ENCODE measurements around the gene RAI1.

Gene RAI1

DNA sequence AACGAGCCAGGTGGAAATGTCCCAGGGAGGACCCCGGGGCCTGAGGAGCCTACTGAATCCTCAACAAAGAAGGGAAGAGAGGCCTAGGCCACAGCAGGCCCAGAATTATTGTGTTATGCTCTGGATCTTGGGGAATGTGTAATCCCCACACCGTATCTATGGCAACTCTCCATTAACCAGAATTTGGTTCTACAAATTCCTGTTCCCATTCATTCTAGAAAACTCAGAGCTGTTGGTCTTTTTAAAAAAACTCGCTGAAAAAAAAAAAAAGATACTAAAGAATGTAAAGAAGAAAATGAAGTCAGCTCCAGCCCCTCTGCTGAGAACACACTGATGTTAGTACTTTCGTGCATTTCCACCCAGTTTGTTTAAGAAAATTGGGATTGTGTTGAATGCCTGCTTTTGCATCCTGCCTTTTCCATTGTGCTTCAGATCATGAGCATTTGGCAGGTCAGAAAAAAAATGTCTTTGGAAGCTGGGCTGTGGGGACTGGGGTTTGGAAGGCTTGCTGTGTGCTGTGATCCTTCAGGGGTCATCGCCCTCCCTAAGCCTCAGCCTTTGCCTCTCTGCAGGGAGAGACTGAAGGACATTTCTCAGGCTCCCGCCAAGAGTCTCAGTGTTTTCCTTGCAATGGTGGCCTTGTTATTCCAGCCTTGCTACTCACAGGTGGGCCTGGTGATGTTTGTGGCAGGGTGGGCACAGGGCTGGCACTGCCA lies 86.1 kb downstream of the RAI1 start:
- no peak for DNase-seq

DNA sequence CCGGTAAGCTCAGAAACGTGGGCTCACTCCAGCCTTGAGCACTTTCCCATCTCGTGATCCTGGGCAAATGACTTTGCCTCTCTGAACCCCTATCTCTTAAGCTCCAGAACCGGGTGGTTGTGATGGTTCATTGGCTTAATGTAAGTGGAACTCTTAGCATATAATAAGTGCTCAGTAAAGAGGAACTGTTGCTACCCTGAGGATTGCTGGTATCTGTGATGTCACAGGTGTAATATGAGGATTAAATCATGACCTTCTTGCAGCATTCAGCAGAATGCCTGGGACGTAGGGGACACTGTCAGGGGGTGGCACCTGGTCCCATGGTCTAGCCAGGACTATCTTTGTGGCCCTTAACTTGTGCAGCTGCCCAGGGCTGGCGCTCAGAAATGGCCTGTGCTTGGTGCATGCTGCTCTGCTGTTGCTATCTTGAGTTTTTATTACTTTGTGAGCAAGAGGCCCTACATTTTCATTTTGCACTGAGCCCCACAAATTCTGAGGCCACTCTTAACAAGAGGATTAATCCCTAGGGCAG lies 86.7 kb downstream of the RAI1 start:
- no peak for DNase-seq

DNA sequence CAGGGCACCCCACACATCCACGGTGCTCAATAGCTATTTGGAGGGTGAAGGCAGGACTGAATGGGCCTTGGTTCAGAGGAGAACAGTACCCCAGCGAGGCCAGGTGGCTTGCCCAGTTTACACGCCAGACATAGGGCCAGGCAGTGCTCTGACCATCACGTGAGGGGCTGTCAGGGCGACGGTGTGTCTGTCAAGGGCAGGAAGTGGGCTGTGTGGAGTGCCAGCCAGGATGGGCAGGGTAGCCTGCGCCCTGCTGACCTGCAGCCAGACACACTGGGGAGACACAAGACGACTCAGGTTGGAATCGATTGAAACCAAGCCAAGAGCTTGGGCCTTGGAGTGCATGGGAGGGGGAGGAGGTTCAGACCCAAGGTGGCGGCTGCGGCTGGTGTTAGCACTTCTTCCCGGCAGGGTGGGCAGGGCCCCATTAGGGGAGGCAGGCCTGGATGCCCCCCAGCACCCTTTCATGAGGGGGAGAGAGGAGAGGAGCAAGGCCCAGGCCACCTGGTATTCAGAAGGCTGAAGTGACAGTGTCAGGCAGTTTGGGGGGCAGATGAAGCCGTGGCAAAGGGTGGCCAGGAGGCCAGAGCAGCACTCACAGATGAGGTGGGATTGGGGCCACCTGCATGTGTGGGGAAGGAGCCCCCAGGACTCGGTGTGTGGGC lies 87.3 kb downstream of the RAI1 start:
- no peak for DNase-seq

DNA sequence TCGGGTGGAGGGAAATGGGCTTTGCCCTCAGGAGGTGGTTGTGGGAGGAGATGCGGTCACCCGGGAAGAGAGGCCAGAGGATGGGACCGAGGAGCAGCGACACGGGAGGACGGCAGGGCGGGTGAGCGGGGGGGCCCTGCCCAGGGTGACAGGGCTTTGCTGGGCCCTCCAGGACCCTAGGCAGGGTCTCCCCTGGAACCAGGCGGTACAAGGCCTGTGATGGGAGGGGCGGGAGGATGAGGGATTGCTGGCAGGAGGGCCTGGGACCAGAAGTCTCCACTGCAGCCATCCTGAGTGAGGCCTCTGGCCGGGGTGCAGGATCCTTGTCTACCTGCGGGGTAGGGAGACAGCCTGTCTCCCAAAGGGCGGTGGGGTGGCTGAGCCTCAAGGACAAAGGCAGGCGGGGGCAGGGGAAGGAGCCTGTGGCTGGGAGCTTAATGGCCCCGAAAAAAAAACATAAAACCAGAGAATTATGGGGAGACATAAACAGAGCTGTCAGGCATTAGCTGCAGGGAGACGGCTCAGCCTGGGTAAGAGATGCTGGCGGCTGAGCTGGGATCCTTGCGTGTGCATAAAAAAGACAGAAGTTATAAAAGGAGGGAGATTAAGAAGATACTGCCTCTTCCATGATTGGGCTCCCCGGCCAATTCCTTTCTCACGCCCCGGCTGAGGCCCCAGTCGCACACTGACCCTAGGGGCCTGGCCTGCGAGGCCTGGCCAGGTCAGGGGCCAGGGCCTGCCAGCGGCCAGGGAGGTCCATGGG lies 88.8 kb downstream of the RAI1 start:
- DNase-seq, result peak; percentile 61

DNA sequence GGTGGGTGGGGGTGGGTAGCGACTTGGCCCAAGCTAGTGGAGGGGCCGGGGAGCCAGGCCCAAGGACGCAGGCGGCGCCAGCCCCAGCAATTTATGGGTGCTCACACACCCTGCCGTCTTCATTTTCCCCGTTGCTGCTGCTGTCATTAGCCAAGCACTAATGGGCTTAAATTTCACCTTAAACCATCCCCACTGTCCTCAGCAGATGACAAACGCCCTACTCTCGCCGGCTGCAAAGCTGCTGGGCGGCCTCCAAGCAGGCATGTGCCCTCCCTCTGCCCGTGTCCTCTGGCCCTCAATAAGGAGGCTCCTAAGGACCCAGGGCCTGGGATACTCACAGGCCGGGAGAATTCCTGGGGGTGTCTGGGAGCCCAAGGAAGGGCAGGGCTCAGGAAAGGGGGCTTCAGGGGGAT lies 89.4 kb downstream of the RAI1 start:
- no peak for DNase-seq

DNA sequence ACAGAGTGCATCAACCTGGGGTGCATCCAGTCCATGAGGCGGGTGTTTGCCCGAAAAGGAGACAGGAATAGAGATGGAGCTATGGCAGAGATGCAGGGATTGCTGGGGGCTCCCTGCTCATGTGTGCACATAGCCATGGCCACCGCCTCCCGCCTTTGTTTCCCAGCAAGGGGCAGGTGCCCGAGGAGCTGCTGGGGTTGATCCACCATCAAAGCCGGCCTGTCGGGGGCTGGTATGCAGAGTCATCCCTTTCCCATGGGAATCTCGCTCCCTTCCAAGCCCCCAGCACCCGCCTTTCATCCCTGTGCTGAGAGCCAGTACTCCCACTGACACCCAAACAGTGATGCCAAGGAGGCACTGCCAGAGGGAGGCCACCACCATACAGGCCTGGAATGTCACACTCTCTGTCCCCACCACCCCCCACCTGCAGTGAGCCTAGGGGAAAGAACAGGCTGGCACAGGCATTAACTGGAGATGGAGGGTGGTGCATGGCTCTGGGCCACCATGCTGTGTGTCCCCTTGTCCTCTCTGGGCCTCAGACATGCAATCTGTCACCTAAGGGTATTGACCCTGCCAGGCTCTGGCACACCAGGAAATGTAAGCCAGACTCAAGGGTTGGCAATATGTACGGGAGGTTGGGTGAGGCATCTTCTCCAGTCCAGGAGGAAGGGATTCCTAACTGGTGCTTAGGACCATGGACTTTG lies 90.4 kb downstream of the RAI1 start:
- DNase-seq, result no peak

DNA sequence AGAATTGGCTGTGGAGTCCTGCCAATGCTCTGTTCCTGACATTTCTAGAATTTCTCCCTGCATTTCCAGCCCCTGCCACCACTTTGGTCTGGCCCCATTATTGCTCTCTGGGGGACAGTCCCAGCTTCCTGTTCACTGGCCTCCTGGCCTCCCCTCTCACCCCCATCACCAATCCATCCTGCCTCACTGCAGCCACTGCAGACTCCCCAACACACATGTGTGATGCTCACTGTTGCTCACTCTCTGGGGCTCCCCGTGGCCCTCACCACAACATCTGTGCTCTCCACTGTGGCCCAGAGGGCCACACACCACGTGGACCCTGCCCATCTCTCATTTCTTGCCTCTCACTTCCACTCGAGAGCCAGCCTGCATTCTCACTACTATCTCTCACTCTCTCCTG lies 91.0 kb downstream of the RAI1 start:
- no peak for DNase-seq

DNA sequence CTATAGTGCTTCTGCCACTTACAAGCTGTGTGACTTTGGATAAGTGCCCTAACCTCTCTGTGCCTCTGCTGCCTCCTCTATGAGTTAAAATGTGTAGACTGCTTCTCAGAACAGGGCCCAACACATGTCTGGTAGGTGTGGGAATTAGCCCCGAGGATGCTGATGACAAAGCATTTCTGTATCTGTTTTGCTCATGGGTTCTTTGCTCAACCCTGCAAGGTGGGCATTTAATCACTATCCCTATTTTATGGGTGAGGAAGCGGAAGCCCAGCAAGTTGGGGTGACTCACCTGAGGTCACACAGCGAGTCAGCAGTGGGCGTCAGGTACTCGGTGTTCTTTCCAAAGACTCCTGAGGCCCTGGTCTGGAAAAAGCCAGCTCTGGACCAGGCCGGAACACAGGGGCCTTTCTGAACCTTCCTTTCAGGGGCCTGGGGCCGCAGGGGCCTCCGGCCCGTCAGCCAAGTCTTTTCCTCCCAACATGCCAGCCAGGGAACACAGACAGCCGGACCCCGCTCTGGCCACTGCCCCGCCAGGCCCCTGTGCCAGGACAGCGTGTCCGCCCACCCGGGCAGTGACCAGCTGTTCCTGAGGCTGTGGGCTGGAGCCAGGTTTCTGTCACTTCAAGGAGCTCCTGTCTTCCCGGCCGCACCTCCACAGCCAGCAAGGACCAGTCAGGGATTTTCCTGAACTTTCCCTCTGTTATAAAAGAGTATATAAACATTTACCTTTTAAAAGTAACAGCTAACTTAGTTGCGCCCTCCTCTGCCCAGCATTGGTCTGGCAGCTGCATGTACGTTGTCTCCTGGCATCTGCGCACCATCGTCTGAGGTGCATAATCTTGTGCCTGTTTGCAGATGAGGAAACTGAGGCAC lies 93.0 kb downstream of the RAI1 start:
- DNase-seq, result no peak

DNA sequence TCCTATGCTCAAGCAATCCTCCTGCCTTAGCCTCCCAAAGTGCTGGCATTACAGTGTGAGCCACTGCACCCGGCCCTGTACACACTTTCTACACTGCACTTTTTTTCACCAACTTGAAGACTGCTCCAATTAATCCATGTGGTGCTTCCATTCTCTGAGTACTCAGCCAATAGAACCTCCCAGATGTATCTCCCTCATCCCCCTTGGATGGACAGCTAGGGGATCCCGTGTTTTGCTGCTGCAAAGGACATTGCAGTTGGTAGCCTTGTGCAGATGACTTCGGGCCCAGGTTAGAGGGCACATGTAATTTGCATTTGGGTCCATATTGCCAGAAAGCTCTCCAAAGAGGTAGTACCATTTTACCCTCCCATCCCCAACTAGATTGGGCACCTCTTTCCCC lies 95.6 kb downstream of the RAI1 start:
- DNase-seq, result no peak

DNA sequence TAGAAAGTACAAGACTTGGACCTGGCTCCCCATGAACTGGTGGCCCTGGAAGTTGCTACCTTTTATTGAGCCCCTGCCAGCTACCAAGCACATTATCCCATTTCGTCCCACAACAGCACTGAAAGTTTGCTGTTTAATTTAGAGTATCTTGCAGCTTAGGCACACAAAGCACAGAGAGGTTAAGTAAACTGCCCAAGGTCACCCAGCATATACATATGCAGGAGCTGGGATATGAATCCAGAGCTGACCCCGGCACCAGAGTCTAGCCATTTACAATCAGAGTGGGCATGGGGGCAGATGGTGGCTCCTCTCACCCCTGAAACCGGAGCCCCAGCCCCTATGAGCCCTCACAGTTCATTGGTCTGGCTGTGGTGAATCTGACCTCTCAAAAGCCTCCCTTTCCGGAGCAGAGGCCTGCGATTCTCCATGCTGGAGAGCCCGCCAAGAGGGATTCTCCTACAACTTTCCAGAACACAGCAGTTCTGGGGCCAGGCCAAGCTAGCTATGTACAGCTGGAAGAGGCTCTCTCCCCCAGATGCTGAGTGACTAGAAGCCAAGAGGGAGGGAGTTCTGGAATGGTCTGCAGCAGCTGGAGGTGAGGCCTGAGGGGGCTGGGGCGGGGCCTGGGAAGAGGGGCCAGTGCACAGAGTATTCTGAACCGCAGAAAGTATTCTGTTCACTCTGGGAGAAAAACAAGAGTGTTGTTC lies 97.2 kb downstream of the RAI1 start:
- DNase-seq, result no peak

DNA sequence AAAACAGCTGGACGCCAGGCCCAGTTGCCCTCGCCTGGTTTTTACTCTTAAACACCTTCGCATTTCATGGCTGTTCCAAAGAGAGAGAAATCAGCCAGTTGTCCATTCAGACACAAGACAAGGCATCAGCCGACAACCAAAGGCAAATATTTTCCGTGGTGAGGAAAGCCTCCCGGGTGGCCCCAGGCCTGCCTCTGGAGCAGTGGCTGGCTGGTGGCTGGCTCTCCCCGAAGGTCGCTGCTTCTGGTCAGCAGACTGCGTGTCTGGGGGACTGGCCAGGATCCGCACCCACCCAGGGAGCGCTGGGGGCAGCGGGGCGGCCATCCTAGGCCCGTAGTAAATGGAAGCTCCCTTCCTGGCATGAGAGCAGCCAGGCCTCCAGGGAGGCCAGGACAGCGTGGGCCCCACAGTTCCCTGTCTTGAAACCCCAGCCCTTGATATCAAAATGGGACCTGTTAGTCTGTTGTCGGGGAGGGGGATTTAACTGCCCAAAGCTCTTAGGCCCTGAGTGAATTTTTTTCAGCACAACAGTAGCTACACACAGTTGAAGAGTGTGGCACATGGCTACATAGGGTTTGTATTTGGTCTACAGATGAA lies 97.9 kb downstream of the RAI1 start:
- no peak for DNase-seq

DNA sequence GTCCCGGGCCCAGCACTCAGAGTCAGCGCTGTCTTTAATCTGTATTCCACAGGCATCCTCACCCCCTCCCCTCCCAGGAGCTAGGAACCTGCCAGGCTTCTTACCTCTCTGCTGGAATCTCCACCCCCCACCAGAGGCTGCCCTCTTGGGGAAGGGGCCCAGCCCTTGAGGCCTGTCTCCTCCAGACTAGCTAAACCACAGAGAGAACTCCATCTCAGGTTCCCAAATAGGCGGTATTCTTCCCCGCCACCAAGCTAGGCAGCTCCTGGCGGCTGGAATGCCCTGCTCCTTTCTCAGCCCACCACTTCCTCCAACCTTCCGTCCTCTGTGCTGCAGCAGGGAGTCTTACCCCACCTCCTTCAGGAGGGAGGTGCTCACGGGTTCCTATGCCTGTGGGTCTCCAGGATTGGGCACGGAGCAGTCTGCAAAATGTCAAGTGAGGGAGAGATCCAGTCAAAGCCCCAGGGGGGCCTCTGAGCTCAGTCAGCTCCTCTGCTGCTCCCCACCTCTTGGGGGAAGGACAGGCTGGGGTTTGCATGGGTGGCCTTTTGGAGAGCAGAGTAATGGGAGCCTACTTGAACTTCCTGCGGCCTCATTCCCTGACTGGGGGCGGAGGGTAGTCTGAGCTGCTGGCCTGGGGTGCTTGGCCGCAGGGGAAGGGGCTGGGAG lies 99.8 kb downstream of the RAI1 start:
- DNase-seq, result peak; percentile 70

DNA sequence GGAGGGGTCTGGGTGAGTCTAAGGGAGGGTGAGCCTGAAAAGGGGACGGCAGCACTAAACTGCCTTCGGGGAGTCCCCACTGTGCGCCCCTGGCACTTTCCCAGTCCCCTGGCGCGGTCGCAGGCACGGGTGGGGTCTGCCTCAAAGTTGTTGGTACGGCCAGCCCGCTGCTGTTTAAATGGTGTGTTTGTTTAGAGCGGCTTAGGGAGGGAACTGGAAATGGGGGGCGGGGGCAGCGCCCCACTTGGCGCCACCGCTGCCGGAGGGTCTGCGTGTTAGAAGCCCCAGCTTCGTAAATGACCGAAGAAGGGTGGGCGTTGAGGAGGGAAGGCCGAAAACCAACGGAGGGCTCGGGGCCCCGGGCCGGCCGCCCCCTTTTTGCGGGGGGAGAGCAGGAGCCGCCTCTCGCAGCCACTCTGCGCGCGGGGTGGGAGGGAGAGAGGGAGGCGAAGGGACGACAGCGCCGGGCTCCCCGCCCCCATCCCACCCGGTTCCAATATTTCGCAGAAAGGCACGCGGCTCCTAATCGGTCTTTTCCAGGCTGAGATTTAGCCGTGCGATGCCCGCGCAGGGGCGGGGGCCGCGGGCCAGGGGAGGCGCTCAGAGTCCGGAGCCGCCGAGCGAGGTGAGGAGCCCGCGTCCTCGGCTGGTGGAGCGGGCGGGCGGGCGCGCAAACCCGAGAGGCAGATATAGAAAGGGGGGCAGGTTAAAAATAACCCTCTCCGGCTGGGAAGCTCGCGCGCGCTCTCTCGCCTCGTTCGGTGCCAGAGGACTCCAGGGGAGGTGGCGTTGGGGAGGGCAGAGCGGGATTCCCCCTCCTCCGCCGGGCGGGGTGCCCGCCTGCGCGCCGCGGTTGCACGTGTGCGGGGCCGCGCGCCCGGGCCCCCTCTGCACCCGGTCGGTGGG lies 100.6 kb downstream of the RAI1 start:
- peak; percentile 81 for DNase-seq

DNA sequence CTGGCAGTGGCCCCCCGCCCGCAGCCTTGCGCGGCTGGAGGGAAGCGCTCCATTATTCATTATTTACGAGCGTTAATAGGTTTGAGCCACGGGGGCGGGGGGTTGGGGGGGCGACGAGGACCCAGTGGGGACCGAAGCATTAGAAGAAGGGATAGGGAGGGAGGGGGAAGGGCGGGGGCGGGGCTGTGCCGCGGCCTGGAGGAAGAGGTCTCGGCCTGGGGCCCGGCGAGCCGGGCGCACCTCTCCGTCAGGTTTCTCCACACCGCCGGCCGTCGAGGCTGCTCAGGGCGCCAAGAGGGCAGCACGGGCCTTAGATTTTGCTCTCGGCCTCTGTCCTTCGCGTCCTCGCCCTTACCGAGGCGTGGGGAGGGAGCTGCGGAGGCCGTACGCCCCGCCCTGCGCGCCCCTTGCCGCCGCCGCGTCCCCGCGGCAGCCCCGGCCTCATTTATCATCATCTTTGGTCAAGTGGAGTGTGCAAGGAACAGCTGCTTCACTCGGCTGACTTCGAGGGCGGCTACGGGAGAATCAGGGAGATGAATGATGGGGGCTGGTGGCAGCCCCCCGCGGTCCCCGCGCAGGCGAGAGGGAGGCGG lies 101.4 kb downstream of the RAI1 start:
- peak; percentile 87 for DNase-seq

DNA sequence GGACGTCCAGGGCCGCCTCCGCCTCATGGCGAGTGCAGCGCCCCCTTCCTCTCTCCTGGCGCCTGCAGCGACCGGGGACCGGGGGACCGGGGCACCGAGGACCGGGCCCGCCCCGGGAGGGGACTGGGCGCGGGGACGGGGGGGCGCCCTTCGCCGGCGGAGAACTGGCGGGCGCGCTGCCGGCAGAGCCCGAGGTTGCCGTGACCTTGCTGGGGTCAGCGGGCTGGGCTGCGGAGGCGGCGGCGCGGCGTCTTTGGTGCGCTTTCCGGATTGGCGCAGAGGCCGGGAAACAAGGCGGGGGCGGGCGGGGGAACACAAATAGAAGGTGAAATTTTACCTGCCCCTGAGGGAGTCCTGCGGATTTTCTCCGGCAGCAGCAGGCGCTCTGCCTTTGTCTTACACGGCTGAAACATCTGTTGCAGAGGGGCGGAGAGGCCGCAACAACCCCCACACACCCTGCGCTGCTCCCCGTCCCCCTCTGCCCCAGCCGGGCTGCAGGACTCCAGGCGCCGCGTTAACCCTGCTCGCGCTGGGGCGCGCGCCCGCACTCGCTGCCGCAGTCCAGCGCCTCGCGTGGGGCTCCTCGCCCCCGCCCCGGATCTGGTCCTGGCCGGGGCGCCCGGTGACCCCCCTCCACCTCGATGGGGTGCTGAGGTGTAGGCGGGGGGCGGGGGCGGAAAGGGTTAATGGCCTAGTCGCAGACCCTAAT lies 102.0 kb downstream of the RAI1 start:
- peak; percentile 80 for DNase-seq

DNA sequence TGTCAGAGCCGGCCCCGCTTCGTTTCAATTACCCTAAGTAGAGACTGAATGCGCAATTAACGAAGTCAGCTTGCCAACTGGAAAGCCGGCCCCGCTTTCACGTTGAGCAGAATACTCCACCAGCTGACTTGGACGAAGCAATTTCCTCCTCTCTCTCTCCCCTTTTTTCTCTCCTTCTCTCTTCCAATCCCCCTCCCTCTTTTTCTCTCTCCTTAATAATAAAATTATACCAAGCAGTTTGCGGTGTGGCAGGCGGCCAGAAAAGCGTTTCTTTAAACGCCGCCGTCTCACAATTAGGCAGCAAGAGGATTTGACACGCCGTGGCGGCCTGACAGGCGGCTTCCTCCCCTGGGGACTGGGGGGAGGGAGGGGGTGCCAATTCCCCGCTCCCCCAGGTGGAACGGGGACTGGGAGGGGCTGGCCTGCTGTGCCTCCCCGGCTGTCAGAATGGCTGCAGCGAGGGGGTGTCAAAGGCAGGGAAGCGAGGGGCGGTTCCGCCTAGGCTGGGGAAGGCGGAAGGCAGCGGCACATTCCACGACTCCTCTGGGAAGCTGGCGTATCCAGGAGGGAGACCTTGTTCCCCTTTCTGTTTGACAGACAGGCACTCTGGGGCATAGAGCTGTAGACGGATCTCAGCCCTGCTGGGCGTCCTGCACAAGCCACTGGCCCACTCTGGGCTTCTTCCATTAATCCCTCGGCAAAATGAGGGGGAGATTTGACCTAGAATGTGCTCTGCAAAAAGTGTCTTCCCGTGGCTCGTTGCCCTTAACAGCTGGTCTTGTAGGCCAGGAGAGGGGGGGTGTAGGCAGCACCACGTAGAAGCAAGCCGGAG lies 102.8 kb downstream of the RAI1 start:
- DNase-seq, result peak; percentile 83

All from right kidney (tissue), 1 donor.